NOMO-1 treated with dmso at 0.1 percent for 144 hours (cell line): ENCODE measurements around the gene CCNG1.

Experiments used
- DNase-seq: peaks from one replicate; lab custom pipeline; 2025; ENCODE audit not compliant: unreplicated experiment; lab: John Stamatoyannopoulos, UW

CCNG1 gene

GRCh38 chr5:163489055-163489744 lies 51.8 kb downstream of the CCNG1 start:
- DNase-seq: no peak

DNA sequence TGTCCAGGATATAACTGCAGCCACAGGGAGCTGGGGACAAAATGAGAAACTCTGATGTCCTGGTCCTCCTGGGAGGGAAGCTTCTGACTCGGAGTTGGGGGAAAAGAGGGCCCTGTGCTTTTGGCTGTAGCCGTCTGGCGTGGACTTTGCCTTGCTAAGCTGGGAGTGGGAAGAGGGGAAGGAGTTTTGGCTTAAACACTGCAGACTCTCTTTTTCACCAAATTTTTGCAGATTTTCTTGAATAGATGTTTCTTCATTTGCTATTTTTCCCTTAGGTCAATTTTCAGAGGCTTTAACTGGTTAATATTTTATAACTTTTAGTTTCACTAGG lies 52.3 kb downstream of the CCNG1 start:
- DNase-seq: no peak
